GM21381 (cell line): ENCODE results near the gene STAT5B.
"Not testable (repeated sequence)": the region's sequence is repeated elsewhere in the genome, so short reads cannot be mapped to it uniquely, and the experiment has no call there.

Experiments
- ATAC-seq: cut with Tn5 transposase; IDR thresholded peaks from one replicate; pipeline ENCODE4 v1.9.1; 2021; ENCODE audit warnings: mild to moderate bottlenecking, moderate library complexity; ENCODE audit not compliant: unreplicated experiment

STAT5B gene

GRCh38 chr17:42241871-42242270 is 34.3 kb downstream of the STAT5B start:
- ATAC-seq, result no peak

DNA sequence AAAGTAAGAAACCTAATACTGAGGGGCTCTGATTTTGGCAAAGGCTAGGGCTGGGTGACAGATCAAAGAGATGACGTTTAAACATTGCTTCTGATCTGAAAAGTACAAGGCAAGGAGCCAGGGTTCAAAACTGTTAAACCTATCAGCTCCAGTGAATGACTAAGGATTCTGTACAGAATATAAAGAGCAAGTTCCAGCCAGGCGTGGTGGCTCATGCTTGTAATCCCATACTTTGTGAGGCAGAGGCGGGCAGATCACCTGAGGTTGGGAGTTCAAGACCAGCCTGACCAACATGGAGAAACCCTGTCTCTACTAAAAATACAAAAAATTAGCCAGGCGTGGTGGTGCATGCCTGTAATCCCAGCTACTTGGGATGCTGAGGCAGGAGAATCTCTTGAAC is 35.3 kb downstream of the STAT5B start:
- ATAC-seq, result not testable (repeated sequence)

- ATAC-seq, result no peak
These were observed 36.0 kb downstream of the STAT5B start for GRCh38 chr17:42240201-42240600.

- not testable (repeated sequence) for ATAC-seq
These were observed 36.6 kb downstream of the STAT5B start for GRCh38 chr17:42239576-42239975.

DNA sequence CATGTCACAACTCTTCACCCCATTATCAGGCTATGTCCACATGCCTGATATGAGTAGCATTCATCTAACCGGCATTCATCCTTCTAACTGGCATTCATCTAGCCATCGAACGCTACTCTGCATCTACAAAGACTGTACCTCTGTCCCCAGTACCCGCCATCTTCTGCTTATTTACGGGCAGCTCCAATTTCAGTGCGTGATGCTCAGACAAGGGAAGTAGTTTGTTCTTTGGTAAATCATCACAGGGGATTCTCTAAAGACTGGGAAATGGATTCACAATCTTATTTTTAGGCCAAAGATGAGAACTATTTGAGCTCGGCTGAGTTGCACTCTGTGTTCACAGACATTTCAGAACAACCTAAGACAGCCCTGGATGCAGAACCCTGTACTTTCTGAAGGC is 39.4 kb downstream of the STAT5B start:
- ATAC-seq, result no peak

DNA sequence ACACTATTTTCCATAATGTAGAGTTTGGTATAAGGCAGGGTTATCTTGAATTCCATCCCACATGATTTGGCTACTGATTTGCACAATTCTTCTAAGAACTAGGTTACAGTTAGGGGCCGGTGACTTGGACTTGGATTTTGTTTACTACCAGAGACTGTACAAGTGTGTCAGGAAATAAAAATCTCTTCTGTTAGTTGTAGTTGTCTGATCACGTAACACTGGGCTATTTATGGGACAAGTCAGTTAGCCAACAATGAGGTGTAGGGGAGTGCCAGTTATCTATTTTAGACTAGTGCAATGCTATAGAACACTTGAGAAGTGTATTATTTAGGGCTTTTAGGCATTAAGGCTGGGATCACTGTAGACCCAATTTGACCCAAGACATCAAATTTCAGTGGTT is 42.2 kb downstream of the STAT5B start:
- no peak for ATAC-seq

- no peak for ATAC-seq
These were observed 43.0 kb downstream of the STAT5B start for GRCh38 chr17:42233156-42233555.

GRCh38 chr17:42230225-42230624 is 46.0 kb downstream of the STAT5B start:
- no peak for ATAC-seq

DNA sequence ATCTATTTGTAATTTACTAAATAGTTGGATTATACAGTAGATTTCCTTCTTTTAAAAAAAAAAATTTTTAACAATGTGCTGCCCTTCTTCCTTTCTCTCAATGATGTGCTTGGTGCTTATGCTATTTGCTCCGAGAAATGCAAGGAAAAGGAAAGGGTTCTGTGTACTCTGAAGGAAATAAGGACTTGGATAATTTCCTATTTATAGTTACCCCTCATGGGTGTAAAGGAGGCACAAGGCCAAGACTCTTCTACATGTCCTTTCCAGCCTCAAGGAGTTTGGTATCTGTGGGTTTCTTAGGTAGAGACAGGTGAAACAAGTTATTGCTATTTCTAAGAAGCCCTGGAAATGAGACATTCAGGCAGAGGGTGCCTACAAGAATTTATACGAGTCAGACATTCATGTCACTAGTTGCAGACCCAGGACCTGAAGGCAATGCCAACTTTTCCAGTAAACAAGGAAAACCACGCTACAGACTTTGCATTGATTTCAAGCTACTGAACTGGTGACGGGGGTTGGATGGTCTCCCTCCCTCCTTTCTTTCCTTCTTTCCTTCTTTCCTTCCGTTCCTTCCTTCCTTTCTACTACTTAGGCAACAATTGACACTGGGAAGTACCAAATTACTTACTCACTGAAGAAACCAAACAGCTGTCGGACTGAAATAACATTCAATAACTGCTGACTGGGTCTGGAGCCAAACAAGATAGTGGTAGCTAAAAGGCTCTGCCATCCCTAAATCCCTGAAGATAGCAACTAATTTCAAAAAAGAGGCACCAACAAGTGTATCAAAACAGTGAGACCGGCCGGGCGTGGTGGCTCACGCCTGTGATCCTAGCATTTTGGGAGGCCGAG is 48.1 kb downstream of the STAT5B start:
- ATAC-seq, result no peak

GRCh38 chr17:42225646-42226045 is 50.5 kb downstream of the STAT5B start:
- ATAC-seq, result no peak

DNA sequence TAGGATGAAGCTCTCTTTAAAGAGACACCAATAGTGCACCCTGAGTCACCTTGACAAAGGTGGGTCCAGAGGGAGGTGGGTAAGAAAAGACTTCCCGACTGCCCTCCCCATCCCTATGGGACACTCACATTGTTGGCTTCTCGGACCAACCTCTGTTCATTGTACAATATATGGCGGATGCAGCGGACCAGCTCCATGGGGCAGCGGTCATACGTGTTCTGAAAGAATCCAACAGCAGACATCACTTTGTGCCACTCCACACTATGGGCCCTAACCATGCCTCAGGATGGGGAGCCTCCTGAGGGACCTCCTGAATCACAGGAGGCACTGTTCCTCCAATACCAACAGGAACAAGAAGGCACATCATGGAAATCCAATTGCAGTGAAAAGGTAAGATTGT is 51.5 kb downstream of the STAT5B start:
- no peak for ATAC-seq

DNA sequence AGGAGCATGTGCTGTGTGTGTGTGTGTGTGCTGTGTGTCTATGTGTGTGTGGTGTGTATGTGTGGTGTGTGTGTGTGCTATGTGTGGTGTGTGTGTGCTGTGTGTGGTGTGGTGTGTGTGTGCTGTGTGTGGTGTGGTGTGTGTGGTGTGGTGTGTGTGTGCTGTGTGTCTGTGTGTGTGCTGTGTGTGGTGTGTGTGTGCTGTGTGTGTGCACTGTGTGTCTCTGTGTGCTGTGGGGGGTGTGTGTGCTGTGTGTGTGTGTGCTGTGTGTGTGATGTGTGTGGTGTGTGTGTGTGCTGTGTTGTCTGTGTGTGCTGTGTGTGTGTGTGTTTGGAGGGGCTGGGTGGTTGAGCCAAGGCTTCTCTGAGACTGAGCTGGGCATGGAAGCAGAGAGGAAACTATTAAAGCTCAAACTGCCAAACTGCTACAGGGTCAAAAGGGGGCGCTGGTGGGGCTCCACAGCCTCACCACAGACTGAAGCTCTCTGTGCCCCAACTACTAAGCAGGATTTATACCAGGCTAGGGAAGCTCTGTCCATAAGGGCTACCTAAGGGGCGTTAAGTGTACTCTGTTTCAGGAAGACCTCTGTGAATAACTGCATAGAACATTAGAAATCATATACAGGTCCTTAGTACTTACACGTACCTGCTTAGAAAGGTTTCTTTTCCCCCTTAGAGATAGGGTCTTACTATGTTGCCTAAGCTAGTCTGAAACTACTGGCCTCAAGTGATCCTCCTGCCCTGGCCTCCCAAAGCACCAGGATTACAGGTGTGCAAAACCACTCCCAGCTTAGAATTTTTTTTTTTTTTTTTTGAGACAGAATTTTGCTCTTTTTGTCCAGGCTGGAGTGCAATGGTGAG is 54.1 kb downstream of the STAT5B start:
- no peak for ATAC-seq

DNA sequence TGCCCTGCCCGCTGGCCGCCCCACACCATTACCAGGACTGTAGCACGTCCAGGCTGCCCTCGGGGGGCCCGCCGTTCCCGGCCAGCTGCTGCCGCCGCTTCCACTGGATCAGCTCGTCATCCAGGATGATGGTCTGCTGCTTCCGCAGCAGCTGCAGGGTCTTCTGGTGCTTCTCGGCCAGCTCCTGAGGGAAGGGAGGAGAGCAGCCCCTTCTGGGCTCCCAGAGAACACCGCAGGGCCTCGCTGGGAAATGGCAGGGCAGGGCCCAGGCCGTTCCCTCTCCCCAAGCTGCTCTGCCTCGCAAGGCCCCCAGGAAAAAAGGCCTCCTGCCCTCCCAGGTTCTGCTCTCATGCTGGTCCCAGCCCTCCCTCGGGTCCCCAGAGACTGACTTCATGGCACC is 56.9 kb downstream of the STAT5B start:
- ATAC-seq, result not testable (repeated sequence)

GRCh38 chr17:42214156-42214555 is 62.0 kb downstream of the STAT5B start:
- ATAC-seq, result no peak

DNA sequence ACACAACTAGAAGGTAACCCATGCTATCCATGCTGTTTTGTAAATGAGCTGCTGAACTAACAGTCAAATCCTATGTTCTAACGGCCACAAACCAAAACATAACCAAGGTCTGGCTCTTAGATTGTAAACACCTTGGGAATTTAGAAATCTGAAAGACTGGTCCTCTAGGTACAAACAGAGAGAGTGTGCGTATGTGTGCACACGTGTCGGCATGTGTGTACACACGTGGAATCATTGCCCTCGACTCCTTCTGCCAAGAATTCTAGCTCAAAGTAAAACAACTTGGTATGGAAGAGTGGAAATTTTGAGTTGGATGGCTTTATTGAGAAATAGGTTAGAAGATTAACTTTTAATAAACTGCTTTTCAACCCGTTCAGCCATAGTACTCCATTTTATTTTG is 63.8 kb downstream of the STAT5B start:
- no peak for ATAC-seq

DNA sequence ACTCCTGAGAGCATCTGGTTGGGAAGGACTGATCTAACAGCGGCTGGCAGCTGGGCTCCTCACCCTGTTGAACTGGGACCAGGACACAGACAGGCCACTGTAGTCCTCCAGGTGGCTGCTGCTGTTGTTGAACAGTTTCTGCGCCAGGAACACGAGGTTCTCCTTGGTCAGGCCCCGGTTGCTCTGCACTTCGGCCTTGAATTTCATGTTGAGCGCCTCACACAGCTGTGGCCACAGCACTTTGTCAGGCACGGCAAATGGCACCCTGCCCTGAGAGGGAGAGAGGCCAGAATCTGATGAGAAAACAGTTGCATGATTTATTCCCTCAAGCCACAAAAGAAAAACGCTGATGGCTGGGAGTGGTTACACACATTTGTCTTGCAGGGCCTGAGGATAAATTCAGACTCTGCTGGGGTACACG is 64.3 kb downstream of the STAT5B start:
- ATAC-seq, result not testable (repeated sequence)

DNA sequence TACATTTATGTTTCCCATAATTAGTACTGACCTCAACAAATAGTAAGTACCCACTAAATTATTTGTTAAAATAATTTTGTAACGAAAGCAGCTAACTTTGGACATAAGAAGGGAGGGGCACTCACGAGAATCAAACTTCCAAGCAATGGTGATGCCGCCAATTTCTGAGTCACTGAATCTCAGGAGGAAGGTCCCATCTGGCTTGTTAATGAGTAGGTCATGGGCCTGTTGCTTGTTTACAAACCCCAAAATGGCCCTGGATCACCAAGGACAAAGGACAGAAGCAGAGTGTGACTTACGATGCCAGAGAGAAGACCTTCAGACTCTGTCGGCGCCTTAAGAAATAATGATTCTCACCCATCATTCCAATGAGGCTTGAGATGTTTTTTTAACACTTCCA is 66.1 kb downstream of the STAT5B start:
- no peak for ATAC-seq

DNA sequence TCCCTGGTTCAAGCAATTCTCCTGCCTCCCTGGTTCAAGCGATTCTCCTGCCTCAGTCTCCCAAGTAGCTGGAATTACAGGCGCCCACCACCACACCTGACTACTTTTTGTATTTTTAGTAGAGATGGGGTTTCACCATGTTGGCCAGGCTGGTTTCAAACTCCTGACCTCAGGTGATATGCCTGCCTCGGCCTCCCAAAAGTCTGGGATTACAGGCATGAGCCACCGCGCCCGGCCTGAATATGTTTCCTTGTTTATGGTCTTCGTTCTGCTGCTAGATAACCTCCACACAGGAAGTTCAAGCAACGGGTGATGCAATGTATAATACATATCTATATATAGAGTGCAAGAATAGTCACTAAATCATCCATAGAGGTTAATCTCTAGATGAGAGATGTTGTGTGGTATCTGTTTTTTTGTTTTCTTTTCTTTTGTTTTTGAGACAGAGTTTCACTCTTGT is 70.0 kb downstream of the STAT5B start:
- ATAC-seq, result not testable (repeated sequence)

- ATAC-seq, result no peak
These were observed 72.8 kb downstream of the STAT5B start for GRCh38 chr17:42203354-42203753.

DNA sequence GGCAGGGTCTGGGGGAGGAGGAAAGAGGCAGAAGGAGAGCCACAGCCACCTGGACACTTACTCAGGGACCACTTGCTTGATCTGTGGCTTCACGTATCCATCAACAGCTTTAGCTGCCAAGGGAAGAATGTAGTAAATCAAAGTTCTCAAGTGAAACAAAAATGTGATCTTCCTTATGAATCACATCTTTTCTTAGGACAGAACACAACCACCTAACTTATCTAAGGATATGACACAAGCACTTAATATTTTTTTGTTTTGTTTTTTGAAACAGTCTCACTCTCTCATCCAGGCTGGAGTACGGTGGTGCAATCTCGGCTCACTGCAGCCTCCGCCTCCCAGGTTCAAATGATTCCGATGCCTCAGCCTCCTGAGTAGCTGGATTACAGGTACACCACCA is 73.5 kb downstream of the STAT5B start:
- ATAC-seq, result no peak

GRCh38 chr17:42202159-42202558 is 74.0 kb downstream of the STAT5B start:
- no peak for ATAC-seq

GRCh38 chr17:42201458-42201772 is 74.8 kb downstream of the STAT5B start:
- no peak for ATAC-seq
